ENCODE data around the gene COQ8B. TPM values are rescaled to one million over a fixed set of nuclear protein-coding genes. Genes with fewer than 3 reads are reported as not detected.

COQ8B gene
- total and polyA plus RNA-seq, 2 of the 4 experiments (the other 2 are of a cell fraction) = 14.9 to 23.2 TPM

DNA sequence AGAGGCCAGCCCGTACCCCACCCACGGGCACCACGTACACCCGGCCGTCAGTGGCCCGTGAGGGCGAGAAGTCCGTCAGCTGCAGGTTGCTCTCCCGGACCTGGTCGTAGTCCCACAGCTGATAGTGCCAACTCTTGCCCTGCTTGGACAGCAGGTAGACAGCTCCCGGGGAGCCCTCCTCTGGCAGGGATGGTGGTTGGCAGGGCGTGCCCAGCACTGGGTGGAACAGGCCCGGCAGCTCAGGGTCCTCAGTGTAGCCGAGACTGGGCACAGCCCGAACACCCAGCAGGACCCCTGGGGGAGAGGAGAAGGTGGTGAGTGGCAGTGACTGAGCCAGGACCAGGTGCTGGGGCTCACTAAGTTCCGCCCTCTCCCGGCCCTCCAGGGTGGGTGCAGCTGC lies 25.8 kb upstream of the COQ8B start:
- TF ChIP-seq POLR2A (IDR thresholded peaks at IDR 0.05; ENCODE audit: low read depth, low read length) (no peak), NFE2L2 (IDR thresholded peaks at IDR 0.05; ENCODE audit: low read depth, low read length) (no peak), RFX5 (IDR thresholded peaks at IDR 0.05; ENCODE audit: low read depth, low read length) (no peak), SMC3 (IDR thresholded peaks at IDR 0.05; ENCODE audit: low read depth, low read length) (no peak), RAD21 (IDR thresholded peaks at IDR 0.05; ENCODE audit: low read length) (no peak), CHD1 (IDR thresholded peaks at IDR 0.05; ENCODE audit: low read depth, low read length) (no peak), BHLHE40 (IDR thresholded peaks at IDR 0.05; ENCODE audit: low read depth, low read length) (no peak), MAFK (IDR thresholded peaks at IDR 0.05; ENCODE audit: low read depth, low read length) (no peak), FOS (IDR thresholded peaks at IDR 0.05; ENCODE audit: low read depth, low read length) (no peak), RCOR1 (IDR thresholded peaks at IDR 0.05; ENCODE audit: insufficient replicate concordance, low read length) (no peak), MAZ (IDR thresholded peaks at IDR 0.05; ENCODE audit: borderline replicate concordance, low read depth, low read length) (no peak), MXI1 (IDR thresholded peaks at IDR 0.05; ENCODE audit: borderline replicate concordance, low read depth, low read length) (no peak), CEBPB (IDR thresholded peaks at IDR 0.05; ENCODE audit: low read depth, low read length) (no peak)
- TF ChIP-seq, protein P1, sequence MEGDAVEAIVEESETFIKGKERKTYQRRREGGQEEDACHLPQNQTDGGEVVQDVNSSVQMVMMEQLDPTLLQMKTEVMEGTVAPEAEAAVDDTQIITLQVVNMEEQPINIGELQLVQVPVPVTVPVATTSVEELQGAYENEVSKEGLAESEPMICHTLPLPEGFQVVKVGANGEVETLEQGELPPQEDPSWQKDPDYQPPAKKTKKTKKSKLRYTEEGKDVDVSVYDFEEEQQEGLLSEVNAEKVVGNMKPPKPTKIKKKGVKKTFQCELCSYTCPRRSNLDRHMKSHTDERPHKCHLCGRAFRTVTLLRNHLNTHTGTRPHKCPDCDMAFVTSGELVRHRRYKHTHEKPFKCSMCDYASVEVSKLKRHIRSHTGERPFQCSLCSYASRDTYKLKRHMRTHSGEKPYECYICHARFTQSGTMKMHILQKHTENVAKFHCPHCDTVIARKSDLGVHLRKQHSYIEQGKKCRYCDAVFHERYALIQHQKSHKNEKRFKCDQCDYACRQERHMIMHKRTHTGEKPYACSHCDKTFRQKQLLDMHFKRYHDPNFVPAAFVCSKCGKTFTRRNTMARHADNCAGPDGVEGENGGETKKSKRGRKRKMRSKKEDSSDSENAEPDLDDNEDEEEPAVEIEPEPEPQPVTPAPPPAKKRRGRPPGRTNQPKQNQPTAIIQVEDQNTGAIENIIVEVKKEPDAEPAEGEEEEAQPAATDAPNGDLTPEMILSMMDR (conservative IDR thresholded peaks at IDR 0.05; ENCODE audit: low read depth, low read length) = no peak
- TF ChIP-seq, protein P2, sequence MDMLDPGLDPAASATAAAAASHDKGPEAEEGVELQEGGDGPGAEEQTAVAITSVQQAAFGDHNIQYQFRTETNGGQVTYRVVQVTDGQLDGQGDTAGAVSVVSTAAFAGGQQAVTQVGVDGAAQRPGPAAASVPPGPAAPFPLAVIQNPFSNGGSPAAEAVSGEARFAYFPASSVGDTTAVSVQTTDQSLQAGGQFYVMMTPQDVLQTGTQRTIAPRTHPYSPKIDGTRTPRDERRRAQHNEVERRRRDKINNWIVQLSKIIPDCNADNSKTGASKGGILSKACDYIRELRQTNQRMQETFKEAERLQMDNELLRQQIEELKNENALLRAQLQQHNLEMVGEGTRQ (IDR thresholded peaks at IDR 0.05; ENCODE audit: low read depth, low read length) = no peak
- TF ChIP-seq, protein P3, sequence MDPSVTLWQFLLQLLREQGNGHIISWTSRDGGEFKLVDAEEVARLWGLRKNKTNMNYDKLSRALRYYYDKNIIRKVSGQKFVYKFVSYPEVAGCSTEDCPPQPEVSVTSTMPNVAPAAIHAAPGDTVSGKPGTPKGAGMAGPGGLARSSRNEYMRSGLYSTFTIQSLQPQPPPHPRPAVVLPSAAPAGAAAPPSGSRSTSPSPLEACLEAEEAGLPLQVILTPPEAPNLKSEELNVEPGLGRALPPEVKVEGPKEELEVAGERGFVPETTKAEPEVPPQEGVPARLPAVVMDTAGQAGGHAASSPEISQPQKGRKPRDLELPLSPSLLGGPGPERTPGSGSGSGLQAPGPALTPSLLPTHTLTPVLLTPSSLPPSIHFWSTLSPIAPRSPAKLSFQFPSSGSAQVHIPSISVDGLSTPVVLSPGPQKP (IDR thresholded peaks at IDR 0.05; ENCODE audit: borderline replicate concordance, low read depth, low read length) = no peak
- ChIA-PET CTCF (no interaction called here), POLR2A (ENCODE audit: unreplicated experiment) (no interaction called here)
- Histone ChIP-seq H4K5ac (ENCODE audit: low read depth, low read length) (no peak overlapping the region), H2BK120ac (ENCODE audit: low read depth, low read length) (no peak overlapping the region), H3K27ac (ENCODE audit: insufficient read depth, low read length) (no peak overlapping the region), H2BK20ac (ENCODE audit: low read depth, low read length) (no peak overlapping the region), H3K23ac (ENCODE audit: low read depth, low read length) (no peak overlapping the region), H3K9me1 (ENCODE audit: insufficient read depth, low read length) (peaks cover 7% of the 10 kb centered on the region; the same call in 1 of the 2 replicates), H3K36me3 (ENCODE audit: control insufficient read depth, insufficient read depth, low read length) (peaks cover 13% of the 10 kb centered on the region), H2AFZ (replicated peaks; ENCODE audit: low read length, poor library complexity) (no peak overlapping the region), H3K4me2 (ENCODE audit: low read depth, low read length) (no peak overlapping the region), H3K18ac (ENCODE audit: low read depth, low read length) (no peak overlapping the region), H2BK15ac (ENCODE audit: low read depth, low read length) (no peak overlapping the region), H3K9ac (ENCODE audit: low read depth, low read length) (no peak overlapping the region), H4K91ac (ENCODE audit: insufficient read depth, low read depth, low read length) (no peak overlapping the region), H4K8ac (ENCODE audit: low read depth in 2 of 2, low read length in 2 of 2) (no peak overlapping the region), H3K27me3 (ENCODE audit: control insufficient read depth, insufficient read depth, low read length) (no peaks in the 10 kb centered on the region), H2AK5ac (ENCODE audit: low read depth, low read length) (no peak overlapping the region), H3K14ac (replicated peaks; ENCODE audit: low read depth, low read length) (no peak overlapping the region), H3K4me1 (ENCODE audit: control insufficient read depth, insufficient read depth, low read length) (peaks cover 10% of the 10 kb centered on the region), H4K20me1 (ENCODE audit: insufficient read depth, low read length) (no peaks in the 10 kb centered on the region), H2BK5ac (ENCODE audit: low read depth, low read length, poor library complexity, severe bottlenecking) (no peak overlapping the region), H2AK9ac (replicated peaks; ENCODE audit: low read depth, low read length, poor library complexity) (peak overlapping the region; percentile 55), H3K79me1 (ENCODE audit: low read depth in 1 of 2, low read length in 2 of 2) (peaks cover 0 to 4% of the 10 kb centered on the region in 2 experiments; a peak in 1 of 4 replicates), H3K4ac (ENCODE audit: low read depth, low read length) (no peak overlapping the region), H3K9me3 (ENCODE audit: control insufficient read depth, insufficient read depth, low read length) (no peaks in the 10 kb centered on the region), H3K4me3 (ENCODE audit: insufficient read depth, low read depth, low read length) (no peak overlapping the region), H3K56ac (ENCODE audit: extremely low read depth, insufficient read depth, low read length) (no peak overlapping the region)
- no peak for DNase-seq
- in situ Hi-C loops (cut with MboI; ENCODE audit: low sequenced_read_pairs) = no loop called here
- dilution Hi-C loops (cut with HindIII; ENCODE audit: low sequenced_read_pairs, unreplicated experiment) = no loop called here
- BruUV-seq (replicated peaks) = no TSS peak
- 91% methylated on average over 13 of the region's 17 CpGs; no CpG with 5 or more reads in 1 of the 2 experiments for WGBS, 2 experiments (ENCODE audit: extremely low coverage in 2 of 2, insufficient read length in 1 of 2)
- intact Hi-C loops (cut with micrococcal nuclease) = no loop called here
- no peak for ATAC-seq (ENCODE audit: low read depth)

Measured in IMR-90 (cell line).